Measurements from ENCODE around the gene SEMA4F.

The SEMA4F gene

DNA sequence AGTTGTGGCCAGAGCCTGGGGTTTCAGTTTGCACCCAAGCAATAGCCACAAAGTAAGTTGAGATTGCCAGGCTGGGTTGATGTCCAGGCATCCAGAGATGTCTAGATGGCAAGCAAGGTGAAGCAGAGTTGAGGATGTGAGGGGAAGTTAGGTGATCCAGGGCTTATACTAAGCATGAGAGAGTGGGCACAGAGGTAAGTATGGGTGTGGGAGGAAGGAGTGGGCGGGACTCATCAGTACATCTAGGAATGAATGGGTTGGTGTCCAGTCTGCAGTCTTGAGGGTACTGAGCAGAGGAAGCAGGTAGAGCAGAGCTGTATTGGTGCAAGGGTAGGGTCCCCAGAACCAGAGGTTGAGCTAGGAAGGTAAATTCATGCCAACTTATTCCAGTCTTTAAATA lies 1.5 kb downstream of the SEMA4F start:
- Mint-ChIP-seq H3K4me3 (peak overlapping the region; percentile 85), H3K9me3 (peaks cover 10% of the 10 kb centered on the region), H3K27ac (no peak overlapping the region), H3K4me1 (peaks cover 14% of the 10 kb centered on the region), H3K36me3 (ENCODE audit: low read depth) (peaks cover 4% of the 10 kb centered on the region), H3K27me3 (ENCODE audit: low read depth, poor library complexity) (peaks cover 51% of the 10 kb centered on the region)
- no peak for DNase-seq
- TF ChIP-seq, protein P1, sequence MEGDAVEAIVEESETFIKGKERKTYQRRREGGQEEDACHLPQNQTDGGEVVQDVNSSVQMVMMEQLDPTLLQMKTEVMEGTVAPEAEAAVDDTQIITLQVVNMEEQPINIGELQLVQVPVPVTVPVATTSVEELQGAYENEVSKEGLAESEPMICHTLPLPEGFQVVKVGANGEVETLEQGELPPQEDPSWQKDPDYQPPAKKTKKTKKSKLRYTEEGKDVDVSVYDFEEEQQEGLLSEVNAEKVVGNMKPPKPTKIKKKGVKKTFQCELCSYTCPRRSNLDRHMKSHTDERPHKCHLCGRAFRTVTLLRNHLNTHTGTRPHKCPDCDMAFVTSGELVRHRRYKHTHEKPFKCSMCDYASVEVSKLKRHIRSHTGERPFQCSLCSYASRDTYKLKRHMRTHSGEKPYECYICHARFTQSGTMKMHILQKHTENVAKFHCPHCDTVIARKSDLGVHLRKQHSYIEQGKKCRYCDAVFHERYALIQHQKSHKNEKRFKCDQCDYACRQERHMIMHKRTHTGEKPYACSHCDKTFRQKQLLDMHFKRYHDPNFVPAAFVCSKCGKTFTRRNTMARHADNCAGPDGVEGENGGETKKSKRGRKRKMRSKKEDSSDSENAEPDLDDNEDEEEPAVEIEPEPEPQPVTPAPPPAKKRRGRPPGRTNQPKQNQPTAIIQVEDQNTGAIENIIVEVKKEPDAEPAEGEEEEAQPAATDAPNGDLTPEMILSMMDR (IDR thresholded peaks at IDR 0.05): no peak

DNA sequence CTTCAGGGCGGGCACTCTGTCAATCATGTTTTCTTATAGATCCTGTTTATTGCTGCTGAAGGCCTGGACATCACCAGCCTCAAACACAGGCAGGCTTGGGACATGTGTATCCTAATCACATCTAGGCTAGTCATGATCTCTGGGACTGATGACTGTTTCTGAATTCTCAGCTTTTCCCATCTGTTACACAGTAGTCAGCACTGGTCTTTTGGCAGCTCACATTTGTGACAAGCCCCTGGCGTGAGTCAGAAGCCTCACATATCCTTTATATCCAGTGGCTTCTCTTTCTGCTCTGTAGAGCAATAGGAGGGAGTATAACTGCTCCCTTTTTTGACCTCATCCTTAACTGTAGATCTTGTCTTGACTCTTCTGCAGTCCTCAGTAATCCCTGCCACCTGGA lies 4.5 kb downstream of the SEMA4F start:
- peaks cover 41% of the 10 kb centered on the region for H3K27me3 Mint-ChIP-seq (ENCODE audit: low read depth, poor library complexity)
- no peak overlapping the region for H3K27ac Mint-ChIP-seq
- no peak for DNase-seq
- H3K36me3 Mint-ChIP-seq (ENCODE audit: low read depth): peaks cover 4% of the 10 kb centered on the region
- TF ChIP-seq, protein P1 (IDR thresholded peaks at IDR 0.05): no peak
- H3K4me3 Mint-ChIP-seq: no peak overlapping the region
- peaks cover 14% of the 10 kb centered on the region for H3K4me1 Mint-ChIP-seq
- H3K9me3 Mint-ChIP-seq: peaks cover 4% of the 10 kb centered on the region

GRCh38 chr2:74659462-74659861 lies 5.4 kb downstream of the SEMA4F start:
- DNase-seq: no peak
- H3K27me3 Mint-ChIP-seq (ENCODE audit: low read depth, poor library complexity): peaks cover 38% of the 10 kb centered on the region
- TF ChIP-seq, protein P1 (IDR thresholded peaks at IDR 0.05): no peak
- peaks cover 4% of the 10 kb centered on the region for H3K36me3 Mint-ChIP-seq (ENCODE audit: low read depth)
- H3K4me1 Mint-ChIP-seq: peaks cover 14% of the 10 kb centered on the region
- H3K9me3 Mint-ChIP-seq: peaks cover 4% of the 10 kb centered on the region
- H3K27ac Mint-ChIP-seq: no peak overlapping the region
- no peak overlapping the region for H3K4me3 Mint-ChIP-seq

DNA sequence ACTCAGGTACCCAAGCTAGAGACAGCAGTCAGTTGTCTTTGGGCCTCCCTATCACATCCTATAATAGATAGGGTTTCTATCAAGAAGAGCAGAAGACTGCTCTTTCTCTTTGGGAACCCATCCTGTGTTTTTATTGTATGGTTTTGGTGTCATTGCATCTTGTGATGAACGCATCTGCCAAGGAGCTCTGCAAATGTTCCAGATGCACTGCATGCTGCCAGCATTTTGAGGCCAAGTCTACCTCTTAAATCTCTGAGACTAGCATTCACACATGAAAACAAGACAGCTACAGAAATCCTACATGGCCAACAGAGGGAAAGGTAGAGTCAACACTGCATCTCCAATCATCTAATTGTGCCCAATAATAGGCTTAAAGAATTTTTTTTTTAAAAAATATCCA lies 14.0 kb downstream of the SEMA4F start:
- Mint-ChIP-seq H3K9me3 (no peaks in the 10 kb centered on the region), H3K27me3 (ENCODE audit: low read depth, poor library complexity) (no peaks in the 10 kb centered on the region), H3K27ac (no peak overlapping the region), H3K36me3 (ENCODE audit: low read depth) (no peaks in the 10 kb centered on the region), H3K4me1 (peaks cover 14% of the 10 kb centered on the region), H3K4me3 (no peak overlapping the region)
- DNase-seq: no peak
- TF ChIP-seq, protein P1 (IDR thresholded peaks at IDR 0.05): no peak

GRCh38 chr2:74670263-74670662 lies 16.2 kb downstream of the SEMA4F start:
- no peaks in the 10 kb centered on the region for H3K9me3 Mint-ChIP-seq
- TF ChIP-seq, protein P1 (IDR thresholded peaks at IDR 0.05): no peak

GRCh38 chr2:74671479-74671878 lies 17.4 kb downstream of the SEMA4F start:
- TF ChIP-seq, protein P1 (IDR thresholded peaks at IDR 0.05): no peak
- H3K27ac Mint-ChIP-seq: no peak overlapping the region
- peaks cover 39% of the 10 kb centered on the region for H3K4me1 Mint-ChIP-seq
- no peaks in the 10 kb centered on the region for H3K27me3 Mint-ChIP-seq (ENCODE audit: low read depth, poor library complexity)
- H3K4me3 Mint-ChIP-seq: no peak overlapping the region
- H3K9me3 Mint-ChIP-seq: no peaks in the 10 kb centered on the region
- peaks cover 8% of the 10 kb centered on the region for H3K36me3 Mint-ChIP-seq (ENCODE audit: low read depth)
- DNase-seq: no peak

More at GRCh38 chr2:74670263-74670662, 16.2 kb downstream of the SEMA4F start:
- H3K36me3 Mint-ChIP-seq (ENCODE audit: low read depth): no peaks in the 10 kb centered on the region
- peaks cover 35% of the 10 kb centered on the region for H3K4me1 Mint-ChIP-seq
- no peak overlapping the region for H3K4me3 Mint-ChIP-seq
- H3K27ac Mint-ChIP-seq: no peak overlapping the region
- no peaks in the 10 kb centered on the region for H3K27me3 Mint-ChIP-seq (ENCODE audit: low read depth, poor library complexity)
- no peak for DNase-seq
